ACC112 (cell line): Measurements from ENCODE around the gene PLCB2.
A peak's percentile ranks its signal among the peaks of the same experiment; 100 is the strongest.

Experiments
- H2AFZ ChIP-seq: fragments of 200-600 bp; sonication (generic); one replicate; pipeline ENCODE4 v1.6.0; 2017; ENCODE audit warnings: antibody characterized with exemption, low read length; ENCODE audit not compliant: unreplicated experiment
- H3K27ac ChIP-seq: fragments of 200-600 bp; sonication (generic); 2 replicates; pipeline ENCODE4 v1.5.1; 2014; ENCODE audit warnings: low read depth, mild to moderate bottlenecking, antibody characterized with exemption, low read length, moderate library complexity
- H3K27me3 ChIP-seq: fragments of 200-600 bp; sonication (generic); 2 replicates; pipeline ENCODE4 v1.6.1; 2014; ENCODE audit warnings: mild to moderate bottlenecking, antibody characterized with exemption, low read length, moderate library complexity, mixed read lengths; ENCODE audit not compliant: insufficient read depth
- H3K36me3 ChIP-seq: fragments of 200-600 bp; sonication (generic); 2 replicates; pipeline ENCODE4 v1.6.1; 2016; ENCODE audit warnings: mild to moderate bottlenecking, antibody characterized with exemption, low read length, moderate library complexity, mixed read lengths; ENCODE audit not compliant: insufficient read depth
- H3K4me1 ChIP-seq: fragments of 200-600 bp; sonication (generic); one replicate; pipeline ENCODE4 v1.6.1; 2016; ENCODE audit warnings: low read length, mixed read lengths; ENCODE audit not compliant: insufficient read depth, unreplicated experiment, control insufficient read depth
- H3K4me3 ChIP-seq: fragments of 200-600 bp; sonication (generic); 2 replicates; pipeline ENCODE4 v1.5.1; 2014; ENCODE audit warnings: mild to moderate bottlenecking, low read depth, low read length
- H3K79me2 ChIP-seq: fragments of 200-600 bp; sonication (generic); one replicate; pipeline ENCODE4 v1.6.0; 2016; ENCODE audit warnings: low read length; ENCODE audit not compliant: control insufficient read depth, unreplicated experiment, insufficient read depth

PLCB2 gene

DNA sequence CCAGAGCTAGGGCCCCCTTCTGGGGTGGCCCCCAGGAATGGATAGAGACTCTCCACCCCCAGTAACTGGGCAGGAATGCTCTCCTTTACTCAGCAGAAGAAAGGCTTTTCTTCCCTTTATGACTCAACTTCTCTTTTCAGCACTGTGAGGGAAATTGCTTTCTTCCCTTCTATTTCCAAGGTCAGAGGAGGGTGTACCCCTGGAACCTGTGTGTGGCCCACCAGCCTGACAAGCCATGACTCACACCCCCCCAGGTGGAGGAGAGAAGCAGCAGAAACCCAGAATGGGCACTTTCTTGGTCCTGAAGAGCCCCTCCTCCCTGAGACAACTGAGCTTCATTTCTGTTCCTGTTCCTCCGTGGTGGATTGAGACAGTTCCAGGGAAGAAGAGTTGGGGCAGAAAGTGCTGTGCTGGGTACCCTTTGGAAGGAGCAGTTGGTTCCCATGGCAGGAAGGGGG lies 22.2 kb downstream of the PLCB2 start:
- H3K79me2 ChIP-seq = no peaks in the 10 kb centered on the region
- H3K4me1 ChIP-seq = peaks cover 33% of the 10 kb centered on the region
- H3K36me3 ChIP-seq = no peaks in the 10 kb centered on the region
- no peak overlapping the region for H2AFZ ChIP-seq
- H3K27ac ChIP-seq = no peak overlapping the region
- H3K4me3 ChIP-seq = no peak overlapping the region
- peaks cover 32% of the 10 kb centered on the region for H3K27me3 ChIP-seq

DNA sequence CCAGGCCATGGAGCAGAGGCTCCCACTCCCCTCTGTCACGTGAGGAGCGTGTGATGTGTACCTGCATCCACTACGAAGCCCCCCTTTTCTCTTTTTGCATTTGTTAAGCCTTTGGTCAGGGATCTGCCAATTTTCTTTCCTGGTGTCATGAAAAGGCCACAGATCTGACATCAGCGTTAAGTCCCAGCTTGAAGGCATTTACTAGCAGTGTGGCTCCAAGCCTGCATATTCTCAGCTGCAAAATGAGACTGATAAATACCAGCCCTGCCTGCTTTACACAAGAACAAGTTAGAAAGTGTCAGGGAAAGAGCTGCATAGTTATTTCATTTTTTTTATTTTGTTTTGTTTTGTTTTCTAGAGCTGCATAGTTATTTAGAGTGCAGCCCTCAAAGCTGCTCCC lies 22.6 kb downstream of the PLCB2 start:
- Histone ChIP-seq H2AFZ (no peak overlapping the region), H3K79me2 (no peaks in the 10 kb centered on the region), H3K27me3 (peaks cover 37% of the 10 kb centered on the region), H3K4me1 (peaks cover 33% of the 10 kb centered on the region), H3K4me3 (no peak overlapping the region), H3K36me3 (no peaks in the 10 kb centered on the region), H3K27ac (no peak overlapping the region)

DNA sequence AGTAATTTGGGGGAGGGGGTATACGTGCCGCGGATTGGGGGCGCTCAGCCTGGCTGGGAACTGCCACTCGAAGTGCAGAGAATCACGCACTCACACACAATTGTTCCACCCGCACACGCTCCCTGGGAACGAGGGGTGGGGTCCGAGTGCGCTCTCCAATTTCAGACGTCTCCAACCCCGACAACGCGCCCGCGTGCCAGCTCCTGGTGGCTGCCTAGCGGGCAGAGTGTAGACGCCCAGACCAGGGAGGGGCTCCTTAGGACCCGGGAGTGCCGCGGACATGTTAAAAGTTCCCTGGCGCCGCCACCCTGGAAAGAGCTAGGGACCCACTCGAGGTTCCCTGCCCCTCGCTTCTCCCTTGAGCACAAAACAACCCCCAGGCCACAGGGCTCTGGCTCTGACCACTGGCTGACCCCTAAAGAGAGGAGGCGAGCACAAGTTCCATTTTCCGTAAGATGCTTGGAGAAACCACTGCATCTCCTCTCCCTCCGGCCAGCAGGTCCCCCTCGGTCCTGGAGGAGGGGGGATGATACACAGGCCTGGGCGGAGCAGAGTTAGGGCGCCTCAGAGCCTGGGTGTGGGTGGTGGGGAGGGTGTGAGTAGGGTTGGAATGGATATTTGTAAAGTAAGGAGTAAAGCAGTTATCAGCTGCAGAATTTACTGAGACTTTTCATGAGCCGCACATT lies 24.0 kb downstream of the PLCB2 start:
- Histone ChIP-seq H3K36me3 (no peaks in the 10 kb centered on the region), H3K4me1 (peaks cover 33% of the 10 kb centered on the region), H3K27ac (no peak overlapping the region), H3K79me2 (no peaks in the 10 kb centered on the region), H3K4me3 (no peak overlapping the region), H2AFZ (no peak overlapping the region), H3K27me3 (peaks cover 45% of the 10 kb centered on the region)

DNA sequence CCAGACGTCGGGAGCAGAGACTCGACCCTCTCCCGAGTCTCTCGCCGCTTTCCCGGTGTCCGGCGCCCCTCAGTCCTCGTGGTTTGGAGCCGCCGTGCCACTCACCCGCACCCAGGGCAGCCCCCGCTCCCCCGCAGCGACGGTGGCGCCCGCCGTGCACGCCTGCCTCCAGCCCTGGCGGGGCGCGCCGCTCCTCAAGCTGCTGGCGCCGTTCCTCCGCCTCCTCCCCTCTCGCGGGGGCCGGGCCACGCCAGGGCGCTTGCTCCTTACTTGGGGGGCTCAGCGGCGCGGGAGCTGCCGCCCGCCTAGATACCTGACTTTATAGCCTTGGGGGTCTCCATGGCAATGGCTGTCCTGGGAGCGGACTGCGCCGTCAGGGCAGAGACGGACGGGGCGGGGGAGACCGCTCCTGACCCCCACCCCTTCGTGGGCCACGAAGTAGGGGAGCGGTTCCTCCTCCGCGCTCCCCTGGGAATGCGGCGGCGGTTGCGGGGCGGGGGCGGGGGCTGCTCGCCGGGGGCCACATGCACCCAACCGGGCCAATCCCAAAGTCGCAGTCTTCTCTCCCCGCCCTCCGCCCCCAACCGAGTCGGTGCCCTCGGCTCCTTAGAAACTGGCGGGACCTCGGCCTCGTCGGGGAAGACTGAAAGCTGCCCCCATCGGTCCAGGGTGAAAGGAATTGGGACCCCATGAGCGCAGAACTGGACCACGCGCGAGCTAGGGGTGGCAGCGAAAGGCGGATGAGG lies 24.7 kb downstream of the PLCB2 start, which contains the start of gene ANKRD63:
TSS of gene ANKRD63 (minus strand) at position 196 of the 746 bp plus-strand sequence. CDS start 478 bp downstream, outside the sequence.
- peaks cover 50% of the 10 kb centered on the region for H3K27me3 ChIP-seq
- H3K4me1 ChIP-seq = peaks cover 30% of the 10 kb centered on the region
- no peak within 1 kb of the TSS for H3K27ac ChIP-seq
- H3K4me3 ChIP-seq = peak within 1 kb of the TSS; percentile 70
- H2AFZ ChIP-seq = peak within 1 kb of the TSS; percentile 56
- no peaks in the 10 kb centered on the region for H3K79me2 ChIP-seq
- H3K36me3 ChIP-seq = no peaks in the 10 kb centered on the region

GRCh38 chr15:40282147-40282868 lies 25.4 kb downstream of the PLCB2 start:
- Histone ChIP-seq H3K27ac (no peak overlapping the region), H2AFZ (peak overlapping the region; percentile 56), H3K4me1 (peaks cover 28% of the 10 kb centered on the region), H3K27me3 (peaks cover 50% of the 10 kb centered on the region), H3K79me2 (no peaks in the 10 kb centered on the region), H3K4me3 (peak overlapping the region; percentile 70), H3K36me3 (no peaks in the 10 kb centered on the region)

GRCh38 chr15:40281801-40282146 lies 26.0 kb downstream of the PLCB2 start:
- Histone ChIP-seq H3K4me3 (peak overlapping the region; percentile 70), H3K27ac (no peak overlapping the region), H3K79me2 (no peaks in the 10 kb centered on the region), H2AFZ (no peak overlapping the region), H3K4me1 (peaks cover 26% of the 10 kb centered on the region), H3K36me3 (no peaks in the 10 kb centered on the region), H3K27me3 (peaks cover 50% of the 10 kb centered on the region)

- H3K27ac ChIP-seq = no peak overlapping the region
- H3K36me3 ChIP-seq = no peaks in the 10 kb centered on the region
- no peaks in the 10 kb centered on the region for H3K79me2 ChIP-seq
- H3K27me3 ChIP-seq = peaks cover 50% of the 10 kb centered on the region
- H3K4me3 ChIP-seq = no peak overlapping the region
- H3K4me1 ChIP-seq = peaks cover 21% of the 10 kb centered on the region
- no peak overlapping the region for H2AFZ ChIP-seq
Measured at GRCh38 chr15:40281057-40281800, 26.5 kb downstream of the PLCB2 start.

GRCh38 chr15:40280260-40281056 lies 27.3 kb downstream of the PLCB2 start:
- Histone ChIP-seq H3K27ac (no peak overlapping the region), H3K27me3 (peaks cover 50% of the 10 kb centered on the region), H3K4me3 (no peak overlapping the region), H3K36me3 (no peaks in the 10 kb centered on the region), H2AFZ (no peak overlapping the region), H3K4me1 (peaks cover 13% of the 10 kb centered on the region), H3K79me2 (no peaks in the 10 kb centered on the region)

DNA sequence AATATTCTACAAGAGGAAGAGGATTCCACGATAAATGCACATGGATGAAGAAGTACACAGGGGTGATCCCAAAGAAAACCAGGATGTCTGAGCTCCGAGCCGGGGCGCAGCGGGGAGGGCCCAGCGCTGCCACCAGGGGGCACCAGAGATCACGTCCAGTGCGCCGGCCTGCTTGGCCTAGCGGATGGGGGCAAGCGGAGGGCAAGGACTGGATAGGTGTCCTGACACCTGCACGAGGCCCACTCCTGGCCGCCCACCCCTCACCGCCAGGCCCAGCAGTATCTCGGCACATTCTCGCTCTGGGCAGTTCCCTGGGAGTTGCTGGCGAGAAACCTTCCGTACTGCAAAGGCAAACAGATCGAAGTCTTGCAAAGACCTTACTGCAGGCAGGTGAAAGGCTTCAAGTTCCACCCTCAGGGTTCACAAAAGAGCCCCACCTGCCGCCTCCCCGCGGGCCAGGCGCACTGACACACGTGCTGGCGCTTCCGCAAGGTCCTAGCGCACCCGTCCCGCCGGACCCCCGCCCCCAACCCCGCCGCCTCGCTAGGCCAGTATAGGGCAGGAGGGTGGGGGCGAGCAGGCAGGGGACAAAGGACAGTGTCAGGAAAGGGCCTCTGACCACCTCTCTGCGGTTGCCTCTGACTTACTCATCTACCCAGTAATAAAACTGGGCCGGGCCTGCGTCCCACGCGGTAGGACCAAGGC lies 28.1 kb downstream of the PLCB2 start:
- Histone ChIP-seq H3K36me3 (no peaks in the 10 kb centered on the region), H3K4me1 (peaks cover 6% of the 10 kb centered on the region), H3K4me3 (no peak overlapping the region), H2AFZ (no peak overlapping the region), H3K79me2 (no peaks in the 10 kb centered on the region), H3K27me3 (peaks cover 50% of the 10 kb centered on the region), H3K27ac (no peak overlapping the region)
